GM23248 (cell line): ENCODE results near the gene NEURL4.

Experiments used
- EZH2 ChIP-seq: fragments of 200-600 bp; sonication (generic); IDR thresholded peaks from 2 replicates; pipeline ENCODE4 v1.6.1; 2018; ENCODE audit warnings: antibody characterized with exemption, mild to moderate bottlenecking; ENCODE audit not compliant: insufficient read depth, poor library complexity, severe bottlenecking
- EZH2phosphoT487 ChIP-seq: fragments of 200-600 bp; sonication (generic); IDR thresholded peaks from 2 replicates; pipeline ENCODE4 v1.6.1; 2018; ENCODE audit warnings: antibody characterized with exemption, moderate library complexity, mild to moderate bottlenecking, low read depth; ENCODE audit not compliant: insufficient read depth

DNA sequence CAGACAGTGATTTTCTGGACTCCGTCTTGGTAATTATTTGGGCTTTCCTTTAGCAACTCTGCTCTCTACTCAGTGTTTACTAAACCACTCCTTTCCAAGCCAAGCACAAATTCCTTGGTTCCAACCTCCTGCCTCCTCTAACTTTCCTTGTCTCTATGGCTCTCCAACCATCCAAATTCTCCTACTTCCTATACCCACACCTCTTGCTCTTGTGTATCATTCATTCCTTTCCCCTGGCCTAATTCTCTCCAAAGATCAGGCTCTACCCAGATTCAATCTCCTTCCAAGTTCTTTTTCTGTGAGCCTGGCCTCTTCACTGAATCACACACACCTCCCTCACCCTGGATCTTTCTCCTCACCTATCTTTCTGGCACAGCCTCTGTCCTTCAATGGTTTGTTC lies 1.1 kb downstream of the NEURL4 start:
- TF ChIP-seq EZH2 (no peak), EZH2phosphoT487 (no peak)
